ENCODE measurements around the gene SCYGR5.

DNA sequence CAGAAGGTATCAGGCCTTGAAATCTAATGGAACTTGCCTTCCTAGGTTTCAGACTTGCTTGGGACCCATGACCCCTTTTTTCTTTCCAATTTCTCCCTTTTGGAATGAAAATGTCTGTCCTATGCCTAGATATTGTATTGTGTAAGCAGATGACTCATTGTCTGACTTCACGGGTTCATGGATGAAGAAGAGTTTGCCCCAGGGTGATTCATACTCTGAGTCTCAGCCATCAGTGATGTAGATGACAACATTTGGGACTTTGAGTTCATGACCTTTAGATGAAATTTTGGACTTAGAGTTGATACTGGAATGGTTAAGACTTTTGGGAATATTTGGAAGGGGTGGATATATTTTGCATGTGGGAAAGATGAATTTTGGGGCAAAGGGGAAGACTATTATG, 11.2 kb upstream of the SCYGR5 start:
- TF ChIP-seq, protein P1, sequence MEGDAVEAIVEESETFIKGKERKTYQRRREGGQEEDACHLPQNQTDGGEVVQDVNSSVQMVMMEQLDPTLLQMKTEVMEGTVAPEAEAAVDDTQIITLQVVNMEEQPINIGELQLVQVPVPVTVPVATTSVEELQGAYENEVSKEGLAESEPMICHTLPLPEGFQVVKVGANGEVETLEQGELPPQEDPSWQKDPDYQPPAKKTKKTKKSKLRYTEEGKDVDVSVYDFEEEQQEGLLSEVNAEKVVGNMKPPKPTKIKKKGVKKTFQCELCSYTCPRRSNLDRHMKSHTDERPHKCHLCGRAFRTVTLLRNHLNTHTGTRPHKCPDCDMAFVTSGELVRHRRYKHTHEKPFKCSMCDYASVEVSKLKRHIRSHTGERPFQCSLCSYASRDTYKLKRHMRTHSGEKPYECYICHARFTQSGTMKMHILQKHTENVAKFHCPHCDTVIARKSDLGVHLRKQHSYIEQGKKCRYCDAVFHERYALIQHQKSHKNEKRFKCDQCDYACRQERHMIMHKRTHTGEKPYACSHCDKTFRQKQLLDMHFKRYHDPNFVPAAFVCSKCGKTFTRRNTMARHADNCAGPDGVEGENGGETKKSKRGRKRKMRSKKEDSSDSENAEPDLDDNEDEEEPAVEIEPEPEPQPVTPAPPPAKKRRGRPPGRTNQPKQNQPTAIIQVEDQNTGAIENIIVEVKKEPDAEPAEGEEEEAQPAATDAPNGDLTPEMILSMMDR (IDR thresholded peaks at IDR 0.05 in 8 of 11, conservative IDR thresholded peaks at IDR 0.05 in 3 of 11), result no peak
- TF ChIP-seq POLR2A (IDR thresholded peaks at IDR 0.05), result no peak
